H1 (cell line): ENCODE measurements around the gene SURF1.

ENCODE experiments used
- ASH2L ChIP-seq: fragments of 200-600, 300-600 bp; sonication (generic); IDR thresholded peaks from one replicate; pipeline ENCODE4 v1.7.1; 2017; ENCODE audit warnings: low read length
- EZH2 ChIP-seq: fragments of 200-600 bp; sonication (generic); IDR thresholded peaks from 2 replicates; pipeline ENCODE4 v1.7.1; 2012; ENCODE audit warnings: low read depth, mild to moderate bottlenecking, moderate library complexity, low read length, inconsistent platforms; ENCODE audit not compliant: severe bottlenecking
- GTF2F1 ChIP-seq: IDR thresholded peaks from 2 replicates; pipeline ENCODE4 v1.6.1; 2012; ENCODE audit warnings: low read depth, low read length, improper control_type of control experiment, borderline replicate concordance
- NRF1 ChIP-seq: IDR thresholded peaks from 2 replicates; pipeline ENCODE4 v1.6.1; 2011; ENCODE audit warnings: mild to moderate bottlenecking, low read depth, low read length, improper control_type of control experiment
- POLR2A ChIP-seq, 2 experiments: IDR thresholded peaks; 1 replicate in 1 of 2; 2 replicates in 1 of 2; pipeline ENCODE4 v1.6.1; 2011; ENCODE audit warnings: low read depth in 2 of 2, low read length in 2 of 2, mild to moderate bottlenecking in 2 of 2; ENCODE audit errors: control extremely low read depth in 1 of 2
- POLR2AphosphoS5 ChIP-seq: IDR thresholded peaks from 2 replicates; pipeline ENCODE4 v1.6.1; 2011; ENCODE audit warnings: low read depth, low read length
- SIX5 ChIP-seq: IDR thresholded peaks from 2 replicates; pipeline ENCODE4 v1.6.1; 2011; ENCODE audit warnings: mild to moderate bottlenecking, low read depth, low read length
- YY1 ChIP-seq: IDR thresholded peaks from 2 replicates; pipeline ENCODE4 v1.6.1; 2011; ENCODE audit warnings: low read depth, mild to moderate bottlenecking, low read length
- TF ChIP-seq, protein P1 (sequence below): fragments of 300-600 bp; sonication (generic); IDR thresholded peaks from 2 replicates; pipeline ENCODE4 v1.7.1; 2012; ENCODE audit warnings: low read length, moderate library complexity, mild to moderate bottlenecking, inconsistent platforms; ENCODE audit not compliant: insufficient replicate concordance
- TF ChIP-seq, protein P2 (sequence below), 3 experiments: IDR thresholded peaks; 1 replicate in 2 of 3; 2 replicates in 1 of 3; pipeline versions ENCODE4 v1.5.1 to v1.6.1; 2011; ENCODE audit warnings: low read length in 3 of 3, mild to moderate bottlenecking in 3 of 3, inconsistent platforms in 2 of 3, low read depth in 1 of 3, moderate library complexity in 1 of 3; ENCODE audit not compliant: insufficient read depth in 1 of 3; ENCODE audit errors: control extremely low read depth in 1 of 3
- TF ChIP-seq, protein P3 (sequence below): IDR thresholded peaks from 2 replicates; pipeline ENCODE4 v1.6.1; 2011; ENCODE audit warnings: low read length, improper control_type of control experiment
- TF ChIP-seq, protein P4 (sequence below): IDR thresholded peaks from 2 replicates; pipeline ENCODE4 v1.6.1; 2012; ENCODE audit warnings: inconsistent platforms

DNA sequence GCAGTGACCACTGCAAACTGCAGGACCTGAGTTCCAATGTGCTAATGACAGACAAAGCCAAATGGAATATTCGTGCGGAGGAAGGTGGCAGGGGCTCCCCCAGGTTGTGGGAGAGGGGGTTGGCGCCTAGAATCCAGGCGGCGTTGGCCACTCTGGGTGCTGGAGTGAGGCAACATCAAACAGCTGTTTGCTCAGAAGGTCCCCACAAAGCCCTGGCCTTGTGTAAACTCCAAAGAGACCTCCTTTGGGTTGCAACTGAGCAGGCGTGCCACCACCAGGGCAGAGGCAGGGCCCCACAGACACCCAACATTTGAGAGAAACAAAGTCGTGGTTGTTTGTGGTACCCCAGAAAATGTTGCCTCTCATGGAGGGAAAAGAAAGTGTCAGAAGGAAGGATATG, 34.4 kb upstream of the SURF1 start:
- TF ChIP-seq, protein P1, sequence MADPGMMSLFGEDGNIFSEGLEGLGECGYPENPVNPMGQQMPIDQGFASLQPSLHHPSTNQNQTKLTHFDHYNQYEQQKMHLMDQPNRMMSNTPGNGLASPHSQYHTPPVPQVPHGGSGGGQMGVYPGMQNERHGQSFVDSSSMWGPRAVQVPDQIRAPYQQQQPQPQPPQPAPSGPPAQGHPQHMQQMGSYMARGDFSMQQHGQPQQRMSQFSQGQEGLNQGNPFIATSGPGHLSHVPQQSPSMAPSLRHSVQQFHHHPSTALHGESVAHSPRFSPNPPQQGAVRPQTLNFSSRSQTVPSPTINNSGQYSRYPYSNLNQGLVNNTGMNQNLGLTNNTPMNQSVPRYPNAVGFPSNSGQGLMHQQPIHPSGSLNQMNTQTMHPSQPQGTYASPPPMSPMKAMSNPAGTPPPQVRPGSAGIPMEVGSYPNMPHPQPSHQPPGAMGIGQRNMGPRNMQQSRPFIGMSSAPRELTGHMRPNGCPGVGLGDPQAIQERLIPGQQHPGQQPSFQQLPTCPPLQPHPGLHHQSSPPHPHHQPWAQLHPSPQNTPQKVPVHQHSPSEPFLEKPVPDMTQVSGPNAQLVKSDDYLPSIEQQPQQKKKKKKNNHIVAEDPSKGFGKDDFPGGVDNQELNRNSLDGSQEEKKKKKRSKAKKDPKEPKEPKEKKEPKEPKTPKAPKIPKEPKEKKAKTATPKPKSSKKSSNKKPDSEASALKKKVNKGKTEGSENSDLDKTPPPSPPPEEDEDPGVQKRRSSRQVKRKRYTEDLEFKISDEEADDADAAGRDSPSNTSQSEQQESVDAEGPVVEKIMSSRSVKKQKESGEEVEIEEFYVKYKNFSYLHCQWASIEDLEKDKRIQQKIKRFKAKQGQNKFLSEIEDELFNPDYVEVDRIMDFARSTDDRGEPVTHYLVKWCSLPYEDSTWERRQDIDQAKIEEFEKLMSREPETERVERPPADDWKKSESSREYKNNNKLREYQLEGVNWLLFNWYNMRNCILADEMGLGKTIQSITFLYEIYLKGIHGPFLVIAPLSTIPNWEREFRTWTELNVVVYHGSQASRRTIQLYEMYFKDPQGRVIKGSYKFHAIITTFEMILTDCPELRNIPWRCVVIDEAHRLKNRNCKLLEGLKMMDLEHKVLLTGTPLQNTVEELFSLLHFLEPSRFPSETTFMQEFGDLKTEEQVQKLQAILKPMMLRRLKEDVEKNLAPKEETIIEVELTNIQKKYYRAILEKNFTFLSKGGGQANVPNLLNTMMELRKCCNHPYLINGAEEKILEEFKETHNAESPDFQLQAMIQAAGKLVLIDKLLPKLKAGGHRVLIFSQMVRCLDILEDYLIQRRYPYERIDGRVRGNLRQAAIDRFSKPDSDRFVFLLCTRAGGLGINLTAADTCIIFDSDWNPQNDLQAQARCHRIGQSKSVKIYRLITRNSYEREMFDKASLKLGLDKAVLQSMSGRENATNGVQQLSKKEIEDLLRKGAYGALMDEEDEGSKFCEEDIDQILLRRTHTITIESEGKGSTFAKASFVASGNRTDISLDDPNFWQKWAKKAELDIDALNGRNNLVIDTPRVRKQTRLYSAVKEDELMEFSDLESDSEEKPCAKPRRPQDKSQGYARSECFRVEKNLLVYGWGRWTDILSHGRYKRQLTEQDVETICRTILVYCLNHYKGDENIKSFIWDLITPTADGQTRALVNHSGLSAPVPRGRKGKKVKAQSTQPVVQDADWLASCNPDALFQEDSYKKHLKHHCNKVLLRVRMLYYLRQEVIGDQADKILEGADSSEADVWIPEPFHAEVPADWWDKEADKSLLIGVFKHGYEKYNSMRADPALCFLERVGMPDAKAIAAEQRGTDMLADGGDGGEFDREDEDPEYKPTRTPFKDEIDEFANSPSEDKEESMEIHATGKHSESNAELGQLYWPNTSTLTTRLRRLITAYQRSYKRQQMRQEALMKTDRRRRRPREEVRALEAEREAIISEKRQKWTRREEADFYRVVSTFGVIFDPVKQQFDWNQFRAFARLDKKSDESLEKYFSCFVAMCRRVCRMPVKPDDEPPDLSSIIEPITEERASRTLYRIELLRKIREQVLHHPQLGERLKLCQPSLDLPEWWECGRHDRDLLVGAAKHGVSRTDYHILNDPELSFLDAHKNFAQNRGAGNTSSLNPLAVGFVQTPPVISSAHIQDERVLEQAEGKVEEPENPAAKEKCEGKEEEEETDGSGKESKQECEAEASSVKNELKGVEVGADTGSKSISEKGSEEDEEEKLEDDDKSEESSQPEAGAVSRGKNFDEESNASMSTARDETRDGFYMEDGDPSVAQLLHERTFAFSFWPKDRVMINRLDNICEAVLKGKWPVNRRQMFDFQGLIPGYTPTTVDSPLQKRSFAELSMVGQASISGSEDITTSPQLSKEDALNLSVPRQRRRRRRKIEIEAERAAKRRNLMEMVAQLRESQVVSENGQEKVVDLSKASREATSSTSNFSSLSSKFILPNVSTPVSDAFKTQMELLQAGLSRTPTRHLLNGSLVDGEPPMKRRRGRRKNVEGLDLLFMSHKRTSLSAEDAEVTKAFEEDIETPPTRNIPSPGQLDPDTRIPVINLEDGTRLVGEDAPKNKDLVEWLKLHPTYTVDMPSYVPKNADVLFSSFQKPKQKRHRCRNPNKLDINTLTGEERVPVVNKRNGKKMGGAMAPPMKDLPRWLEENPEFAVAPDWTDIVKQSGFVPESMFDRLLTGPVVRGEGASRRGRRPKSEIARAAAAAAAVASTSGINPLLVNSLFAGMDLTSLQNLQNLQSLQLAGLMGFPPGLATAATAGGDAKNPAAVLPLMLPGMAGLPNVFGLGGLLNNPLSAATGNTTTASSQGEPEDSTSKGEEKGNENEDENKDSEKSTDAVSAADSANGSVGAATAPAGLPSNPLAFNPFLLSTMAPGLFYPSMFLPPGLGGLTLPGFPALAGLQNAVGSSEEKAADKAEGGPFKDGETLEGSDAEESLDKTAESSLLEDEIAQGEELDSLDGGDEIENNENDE, result no peak
- TF ChIP-seq, protein P2, sequence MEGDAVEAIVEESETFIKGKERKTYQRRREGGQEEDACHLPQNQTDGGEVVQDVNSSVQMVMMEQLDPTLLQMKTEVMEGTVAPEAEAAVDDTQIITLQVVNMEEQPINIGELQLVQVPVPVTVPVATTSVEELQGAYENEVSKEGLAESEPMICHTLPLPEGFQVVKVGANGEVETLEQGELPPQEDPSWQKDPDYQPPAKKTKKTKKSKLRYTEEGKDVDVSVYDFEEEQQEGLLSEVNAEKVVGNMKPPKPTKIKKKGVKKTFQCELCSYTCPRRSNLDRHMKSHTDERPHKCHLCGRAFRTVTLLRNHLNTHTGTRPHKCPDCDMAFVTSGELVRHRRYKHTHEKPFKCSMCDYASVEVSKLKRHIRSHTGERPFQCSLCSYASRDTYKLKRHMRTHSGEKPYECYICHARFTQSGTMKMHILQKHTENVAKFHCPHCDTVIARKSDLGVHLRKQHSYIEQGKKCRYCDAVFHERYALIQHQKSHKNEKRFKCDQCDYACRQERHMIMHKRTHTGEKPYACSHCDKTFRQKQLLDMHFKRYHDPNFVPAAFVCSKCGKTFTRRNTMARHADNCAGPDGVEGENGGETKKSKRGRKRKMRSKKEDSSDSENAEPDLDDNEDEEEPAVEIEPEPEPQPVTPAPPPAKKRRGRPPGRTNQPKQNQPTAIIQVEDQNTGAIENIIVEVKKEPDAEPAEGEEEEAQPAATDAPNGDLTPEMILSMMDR (IDR thresholded peaks at IDR 0.05; ENCODE audit: control extremely low read depth in 1 of 3, insufficient read depth in 1 of 3, low read depth in 1 of 3, low read length in 3 of 3), result no peak
- TF ChIP-seq POLR2A (IDR thresholded peaks at IDR 0.05; ENCODE audit: control extremely low read depth in 1 of 2, low read depth in 2 of 2, low read length in 2 of 2), result no peak
- no peak for TF ChIP-seq EZH2
- TF ChIP-seq, protein P3, sequence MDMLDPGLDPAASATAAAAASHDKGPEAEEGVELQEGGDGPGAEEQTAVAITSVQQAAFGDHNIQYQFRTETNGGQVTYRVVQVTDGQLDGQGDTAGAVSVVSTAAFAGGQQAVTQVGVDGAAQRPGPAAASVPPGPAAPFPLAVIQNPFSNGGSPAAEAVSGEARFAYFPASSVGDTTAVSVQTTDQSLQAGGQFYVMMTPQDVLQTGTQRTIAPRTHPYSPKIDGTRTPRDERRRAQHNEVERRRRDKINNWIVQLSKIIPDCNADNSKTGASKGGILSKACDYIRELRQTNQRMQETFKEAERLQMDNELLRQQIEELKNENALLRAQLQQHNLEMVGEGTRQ, result no peak
- no peak for TF ChIP-seq SIX5
- no peak for TF ChIP-seq NRF1
- TF ChIP-seq, protein P4, sequence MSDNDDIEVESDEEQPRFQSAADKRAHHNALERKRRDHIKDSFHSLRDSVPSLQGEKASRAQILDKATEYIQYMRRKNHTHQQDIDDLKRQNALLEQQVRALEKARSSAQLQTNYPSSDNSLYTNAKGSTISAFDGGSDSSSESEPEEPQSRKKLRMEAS, result no peak
- TF ChIP-seq ASH2L, result no peak
- no peak for TF ChIP-seq POLR2AphosphoS5
- no peak for TF ChIP-seq YY1
- TF ChIP-seq GTF2F1, result no peak
